H1 (cell line): Measurements from ENCODE around the gene ERC1.

Source experiments
- SIN3A ChIP-seq, 2 experiments: IDR thresholded peaks in 1 of 2; conservative IDR thresholded peaks in 1 of 2; 2 replicates each; pipeline ENCODE4 v1.6.1; 2011 to 2012; ENCODE audit warnings: low read length in 2 of 2, improper control_type of control experiment in 1 of 2, low read depth in 1 of 2, mild to moderate bottlenecking in 1 of 2
- TAF1 ChIP-seq: IDR thresholded peaks from 2 replicates; pipeline ENCODE4 v1.6.1; 2011; ENCODE audit warnings: mild to moderate bottlenecking, low read depth, low read length
- ZNF274 ChIP-seq: IDR thresholded peaks from 2 replicates; pipeline ENCODE4 v1.7.0; 2012; ENCODE audit warnings: low read length, borderline replicate concordance; ENCODE audit errors: extremely low read depth

- TF ChIP-seq ZNF274 (no peak), SIN3A (conservative IDR thresholded peaks at IDR 0.05 in 1 of 2, IDR thresholded peaks at IDR 0.05 in 1 of 2; ENCODE audit: low read depth in 1 of 2, low read length in 2 of 2) (no peak), TAF1 (no peak)
Measured at GRCh38 chr12:1080520-1081223, 89.6 kb downstream of the ERC1 start.
